NCI-H446 treated with DMSO at 0.1 percent for 48 hours (cell line): ENCODE data around the gene CDC42BPG.

ENCODE experiments used
- DNase-seq: peaks from one replicate; lab custom pipeline; 2025; lab: John Stamatoyannopoulos, UW

CDC42BPG gene

DNA sequence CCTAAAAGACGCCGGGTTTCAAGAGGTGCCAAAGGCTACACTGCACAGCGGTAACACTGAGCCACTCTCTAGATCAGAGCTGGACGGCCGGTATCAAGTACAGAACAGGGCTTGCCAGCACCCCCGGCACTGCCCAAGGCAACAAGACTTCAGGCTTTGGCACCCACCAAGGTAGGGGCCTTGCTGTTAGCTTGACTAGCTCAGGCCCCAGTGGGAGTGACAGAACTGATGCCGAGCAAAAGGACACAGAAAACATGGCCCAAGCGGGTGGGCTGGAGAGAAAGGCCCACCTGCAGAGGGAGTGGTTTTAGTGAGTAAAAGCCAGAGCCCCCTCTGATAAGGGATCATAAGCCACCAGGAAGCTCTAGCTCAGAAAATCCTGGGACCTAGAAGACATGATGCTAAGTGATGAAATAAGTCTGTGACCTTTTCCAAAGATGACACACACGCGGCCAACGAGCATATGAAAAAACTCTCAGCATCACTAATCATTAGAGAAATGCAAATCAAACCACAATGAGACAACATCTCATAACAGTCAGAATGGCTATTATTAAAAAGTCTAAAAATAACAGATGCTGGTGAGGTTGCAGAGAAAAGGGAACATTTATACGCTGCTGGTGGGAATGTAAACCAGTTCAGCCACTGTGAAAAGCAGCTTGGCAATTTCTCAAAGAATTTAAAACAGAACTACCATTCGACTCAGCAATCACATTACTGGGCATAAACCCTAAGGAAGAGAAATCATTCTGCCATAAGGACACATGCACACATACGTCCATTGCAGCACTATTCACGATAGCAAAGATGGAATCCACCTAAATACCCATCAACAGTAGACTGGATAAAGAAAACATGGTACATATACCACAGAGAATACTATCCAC, 21.1 kb upstream of the CDC42BPG start:
- no peak for DNase-seq

GRCh38 chr11:64864473-64865285, 20.2 kb upstream of the CDC42BPG start:
- DNase-seq = peak; percentile 52

DNA sequence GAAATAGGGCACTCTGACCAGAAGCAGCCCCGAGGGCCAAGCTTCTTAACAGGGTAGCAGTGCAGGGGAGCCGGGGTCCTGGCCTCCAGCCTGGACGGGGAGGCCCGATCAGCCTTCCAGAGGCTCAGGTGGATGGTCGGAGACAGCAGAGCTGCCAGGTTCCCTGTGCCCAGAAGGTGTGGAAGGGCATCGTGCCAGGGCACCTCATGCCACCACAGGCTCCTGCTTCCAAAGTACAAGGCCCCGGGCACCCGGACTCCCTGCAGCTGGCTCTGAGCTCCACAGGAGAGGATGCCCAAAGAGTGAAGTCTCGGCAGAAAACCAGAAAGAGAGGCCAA, 19.7 kb upstream of the CDC42BPG start:
- DNase-seq = no peak

DNA sequence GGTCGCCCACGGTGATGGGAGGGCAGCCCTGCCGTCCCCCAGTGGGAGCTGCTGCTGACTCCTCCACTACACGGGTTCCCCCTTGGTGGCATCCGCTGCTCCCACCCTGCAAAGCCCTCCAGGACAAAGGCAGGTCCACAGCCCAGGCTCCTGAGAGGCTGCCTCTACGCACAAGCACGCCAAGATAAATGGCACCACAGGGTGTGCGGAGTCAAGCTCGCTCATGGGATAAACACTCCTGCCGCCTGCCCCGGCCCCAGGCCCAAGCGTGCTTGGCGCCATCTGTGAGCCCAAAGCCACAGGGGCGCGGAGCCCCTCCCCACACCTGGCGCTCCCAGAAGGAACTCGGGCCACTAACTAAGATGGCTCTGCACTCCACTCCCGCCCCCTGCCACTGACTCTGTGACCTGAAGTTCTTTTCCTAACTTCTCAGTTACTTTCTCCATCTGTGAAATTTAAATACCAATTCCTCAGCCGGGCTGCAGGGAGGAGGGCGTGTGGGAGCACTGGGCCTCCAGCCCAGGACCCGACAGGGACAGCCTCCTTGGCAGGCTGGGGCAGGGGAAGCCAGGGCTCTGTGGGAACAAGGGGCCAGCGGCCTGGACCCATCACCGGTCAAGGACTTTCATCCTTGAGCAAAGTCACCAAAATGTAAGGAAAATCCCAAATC, 19.1 kb upstream of the CDC42BPG start:
- peak; percentile 64 for DNase-seq

DNA sequence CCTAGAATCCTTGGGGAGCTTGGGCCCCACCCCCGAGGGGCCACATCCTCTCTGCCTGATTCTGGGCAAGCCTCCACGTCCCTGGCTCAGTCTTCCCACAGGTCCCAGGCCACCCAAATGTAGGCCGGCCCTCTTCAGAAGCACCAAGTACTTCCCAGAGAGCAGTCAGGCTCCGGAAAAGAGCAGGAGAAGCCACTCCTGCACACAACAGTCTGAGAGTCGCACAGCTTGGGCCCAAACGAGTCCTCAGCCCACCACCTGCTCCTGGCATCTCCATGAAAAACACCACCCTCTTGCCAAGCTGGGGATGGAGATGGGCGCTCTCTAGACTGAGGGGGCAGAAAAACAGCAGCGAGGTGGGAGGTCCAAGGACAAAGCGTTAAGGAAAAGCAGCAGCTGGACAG, 18.5 kb upstream of the CDC42BPG start:
- DNase-seq = peak; percentile 62

GRCh38 chr11:64861227-64861975, 16.9 kb upstream of the CDC42BPG start:
- no peak for DNase-seq

GRCh38 chr11:64859542-64860414, 15.3 kb upstream of the CDC42BPG start:
- no peak for DNase-seq

- DNase-seq = no peak
Observed at GRCh38 chr11:64858467-64859263, 14.2 kb upstream of the CDC42BPG start.

DNA sequence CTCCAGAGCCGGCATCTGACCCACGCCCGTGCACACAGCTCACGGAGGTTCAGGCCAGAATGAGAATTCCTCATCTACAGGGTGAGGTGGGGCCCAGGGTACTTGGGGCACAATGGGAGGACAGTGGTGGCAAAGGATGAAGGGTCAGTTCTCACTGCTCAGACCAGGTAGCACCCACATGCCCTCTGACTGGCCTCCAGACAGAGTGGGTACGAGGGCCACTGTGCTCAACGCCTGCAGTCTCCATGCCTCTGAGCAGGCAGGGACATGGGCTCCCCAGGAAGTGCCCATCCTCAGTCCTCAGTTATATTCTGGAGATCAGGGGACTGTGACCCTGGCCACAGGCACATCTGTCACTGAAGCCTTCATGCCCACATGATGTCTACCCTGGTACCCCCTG, 13.0 kb upstream of the CDC42BPG start:
- DNase-seq = no peak

- DNase-seq = no peak
Observed at GRCh38 chr11:64856382-64857227, 12.2 kb upstream of the CDC42BPG start.

DNA sequence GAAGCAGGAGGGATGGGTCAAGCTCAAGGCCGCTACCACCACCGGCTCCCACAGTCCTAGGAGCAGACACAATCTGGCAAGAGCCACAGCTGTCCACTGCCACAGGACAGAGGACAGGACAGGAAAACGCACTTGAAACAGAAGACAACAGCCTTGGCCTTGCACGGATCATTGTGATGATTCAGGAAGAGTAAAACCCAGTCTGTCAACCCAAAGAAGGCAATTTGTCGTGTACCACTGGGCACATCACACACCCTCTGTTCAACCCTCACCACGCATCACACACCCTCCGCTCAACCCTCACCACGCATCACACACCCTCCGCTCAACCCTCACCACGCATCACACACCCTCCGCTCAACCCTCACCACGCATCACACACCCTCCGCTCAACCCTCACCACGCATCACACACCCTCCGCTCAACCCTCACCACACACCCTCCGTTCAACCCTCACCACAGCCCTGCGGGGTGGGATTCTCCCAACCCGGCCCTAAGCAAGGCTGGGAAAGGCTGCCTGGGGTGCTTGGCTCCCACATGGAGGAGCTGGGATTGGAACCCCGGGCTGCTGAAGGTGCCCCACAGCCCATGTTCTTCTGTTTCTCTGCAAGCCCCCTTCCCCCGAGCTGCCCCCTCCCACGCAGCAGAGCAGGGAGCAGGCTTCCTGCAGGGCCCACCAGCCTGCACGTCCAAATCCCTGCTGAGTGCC, 11.3 kb upstream of the CDC42BPG start:
- DNase-seq = no peak

DNA sequence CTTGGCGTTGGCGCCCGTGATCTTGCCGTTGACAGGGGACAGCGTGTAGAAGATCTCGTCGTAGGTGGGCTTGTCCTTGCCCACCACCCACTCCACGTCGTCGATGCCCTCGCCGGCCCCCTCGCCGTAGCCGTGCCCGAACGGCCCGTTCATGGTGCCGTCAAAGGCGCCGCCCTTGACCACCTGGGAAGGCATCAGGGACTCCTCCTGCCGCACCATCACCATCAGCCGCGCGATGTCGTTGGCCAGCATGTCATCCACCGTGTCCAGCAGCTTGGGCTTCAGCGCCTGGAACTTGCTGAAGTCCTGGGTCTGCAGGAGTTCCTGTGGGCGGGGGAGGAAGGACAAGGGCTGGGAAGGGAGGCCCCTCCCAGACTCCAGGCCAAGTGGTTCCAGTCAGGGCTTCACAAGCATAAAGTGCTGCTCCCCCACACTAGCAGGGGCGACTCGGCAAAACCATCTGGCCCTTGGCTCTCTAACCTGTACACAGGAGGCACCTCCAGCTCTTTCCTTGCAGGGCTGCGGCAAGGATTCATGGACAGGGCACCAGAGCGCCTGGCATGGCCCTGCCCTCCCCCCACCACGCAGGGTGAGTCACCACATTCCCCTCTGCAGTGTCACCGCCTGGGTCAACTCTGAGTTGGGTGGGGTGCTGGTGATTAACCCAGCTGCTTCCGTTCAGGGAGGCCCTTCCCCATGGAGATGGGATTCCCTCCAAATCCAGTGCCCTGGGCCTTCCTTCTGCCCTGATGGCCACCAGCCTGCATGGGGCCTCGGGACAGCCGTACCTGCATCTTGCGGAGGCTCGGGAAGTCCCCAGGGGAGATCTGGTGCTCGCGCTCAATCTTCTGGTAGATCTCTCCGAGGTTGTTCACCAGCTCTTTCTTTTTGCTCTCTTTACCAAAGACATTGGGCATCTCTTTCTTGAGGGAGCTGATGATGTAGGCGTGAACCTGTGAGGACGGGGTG, 10.4 kb upstream of the CDC42BPG start:
- peak; percentile 54 for DNase-seq

DNA sequence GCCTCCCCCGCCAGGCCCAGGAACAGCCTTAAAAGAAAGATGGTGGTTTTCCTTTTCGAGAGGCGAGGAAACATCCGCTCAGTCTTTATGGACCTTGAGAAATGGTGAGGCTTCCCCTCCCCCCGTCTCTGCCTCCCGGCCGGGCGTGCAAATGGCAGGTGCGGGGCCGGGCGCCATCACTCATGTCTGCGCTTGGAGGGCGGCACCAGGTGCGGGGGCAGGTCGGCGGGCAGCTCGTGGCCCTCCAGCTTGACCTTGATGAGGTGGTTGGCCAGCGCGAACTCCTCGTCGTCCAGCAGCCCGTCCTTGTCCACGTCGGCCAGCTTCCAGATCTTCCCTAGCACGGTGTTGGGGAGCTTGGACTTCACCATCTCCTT, 9.7 kb upstream of the CDC42BPG start:
- DNase-seq = no peak

- DNase-seq = no peak
Observed at GRCh38 chr11:64853709-64854108, 9.3 kb upstream of the CDC42BPG start.

- no peak for DNase-seq
Observed at GRCh38 chr11:64852804-64853509, 8.5 kb upstream of the CDC42BPG start.

GRCh38 chr11:64851831-64852351, 7.4 kb upstream of the CDC42BPG start:
- DNase-seq = no peak
